ENCODE data around the gene SORBS1.

SORBS1 gene

DNA sequence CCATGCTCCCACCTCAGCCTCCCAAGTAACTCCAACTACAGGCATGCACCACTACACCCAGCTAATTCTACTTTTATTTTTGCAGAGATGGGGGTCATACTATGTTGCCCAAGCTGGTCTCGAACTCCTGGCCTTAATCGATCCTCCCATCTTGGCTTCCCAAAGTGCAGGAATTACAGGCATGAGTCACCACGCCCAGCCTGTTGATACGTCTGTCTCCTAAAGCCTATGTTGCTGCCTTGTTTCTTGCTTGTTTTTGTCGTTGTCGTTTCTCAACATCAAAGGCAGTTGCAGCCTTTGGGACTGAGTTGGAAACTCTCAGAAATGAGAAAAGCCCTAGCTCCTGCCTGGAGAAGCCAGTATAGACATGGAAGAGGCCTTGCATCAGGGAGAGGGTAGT, 49.9 kb downstream of the SORBS1 start:
- DNase-seq: no peak

GRCh38 chr10:95509251-95509650, 51.9 kb downstream of the SORBS1 start:
- no peak for DNase-seq

DNA sequence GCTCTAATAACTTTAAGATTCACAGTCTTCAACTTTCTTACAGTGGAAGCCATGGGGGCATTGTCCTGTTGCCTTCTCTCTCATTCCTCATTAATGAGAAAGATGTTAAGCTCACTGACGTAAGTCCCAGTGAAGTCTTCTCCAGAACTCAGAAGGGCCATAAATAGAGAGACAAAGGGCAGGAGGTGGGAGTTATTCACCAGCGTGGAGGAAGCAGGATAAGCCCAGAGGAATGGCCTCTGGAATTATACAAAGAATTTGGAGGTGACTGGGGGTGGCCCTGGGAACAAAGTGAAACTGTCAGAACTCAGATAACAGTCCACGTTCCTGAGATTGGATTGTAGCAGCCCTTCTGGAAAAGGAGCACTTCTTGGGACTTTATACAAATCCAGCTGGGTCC, 52.4 kb downstream of the SORBS1 start:
- no peak for DNase-seq

- DNase-seq: no peak
These were observed 55.0 kb downstream of the SORBS1 start for GRCh38 chr10:95506056-95506737.

DNA sequence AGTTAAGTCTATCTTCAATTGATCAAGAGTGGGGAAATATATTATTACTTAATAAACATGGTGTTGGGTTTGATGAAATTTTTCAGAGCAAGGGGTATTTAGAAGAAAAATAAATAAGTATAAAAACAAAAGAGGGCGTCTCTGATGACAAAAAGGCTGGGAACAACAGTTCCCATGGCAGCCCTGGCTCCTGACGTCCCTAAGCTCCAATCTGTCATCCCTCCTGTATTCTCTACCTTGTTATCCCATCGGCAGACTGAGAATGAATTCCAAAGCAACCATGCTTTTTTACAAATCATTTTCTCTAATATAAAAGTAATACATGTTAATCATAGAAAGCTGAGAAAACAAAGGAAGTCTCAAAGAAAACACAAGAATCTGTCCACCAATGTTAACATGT, 55.5 kb downstream of the SORBS1 start:
- no peak for DNase-seq

GRCh38 chr10:95505084-95505610, 56.0 kb downstream of the SORBS1 start:
- no peak for DNase-seq

DNA sequence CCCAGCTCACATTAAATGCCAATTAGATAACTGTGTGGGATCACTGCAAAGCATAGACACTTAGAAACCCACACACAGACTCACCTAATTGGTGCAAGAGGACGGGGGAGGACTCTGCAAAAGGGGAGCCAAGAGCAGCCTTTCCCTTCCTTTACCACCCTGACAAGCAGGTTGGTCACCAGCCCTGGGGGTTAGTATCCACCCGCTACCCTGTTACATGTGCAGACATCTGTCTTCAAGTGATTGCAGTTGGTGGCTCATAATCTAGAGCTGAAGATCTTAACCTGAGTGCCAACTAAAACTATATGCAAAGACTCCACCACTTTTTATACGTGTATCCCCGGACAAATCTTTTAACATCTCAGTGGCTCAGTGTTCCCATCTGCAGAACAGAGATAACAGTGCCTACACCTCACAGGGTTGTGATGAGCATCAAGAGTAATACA, 56.9 kb downstream of the SORBS1 start:
- DNase-seq: no peak

DNA sequence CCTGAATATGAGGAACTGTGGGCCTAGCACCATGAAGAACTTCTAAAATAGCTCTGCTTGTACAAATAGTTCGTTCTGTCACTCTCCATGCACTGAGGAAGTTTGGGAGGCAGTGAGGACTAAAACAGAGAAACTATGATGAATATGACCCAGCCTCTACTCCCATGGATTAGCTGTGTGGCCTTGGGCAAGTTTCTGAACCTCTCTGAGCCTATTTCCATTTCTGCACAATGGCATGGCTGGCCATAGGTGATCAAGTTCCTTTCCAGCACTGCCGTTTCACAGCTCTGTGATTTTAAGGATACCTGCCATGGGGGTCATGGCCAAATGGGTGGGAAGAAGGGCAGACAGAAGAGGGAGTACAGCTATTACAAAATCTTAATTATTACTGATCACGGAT, 57.6 kb downstream of the SORBS1 start:
- no peak for DNase-seq

DNA sequence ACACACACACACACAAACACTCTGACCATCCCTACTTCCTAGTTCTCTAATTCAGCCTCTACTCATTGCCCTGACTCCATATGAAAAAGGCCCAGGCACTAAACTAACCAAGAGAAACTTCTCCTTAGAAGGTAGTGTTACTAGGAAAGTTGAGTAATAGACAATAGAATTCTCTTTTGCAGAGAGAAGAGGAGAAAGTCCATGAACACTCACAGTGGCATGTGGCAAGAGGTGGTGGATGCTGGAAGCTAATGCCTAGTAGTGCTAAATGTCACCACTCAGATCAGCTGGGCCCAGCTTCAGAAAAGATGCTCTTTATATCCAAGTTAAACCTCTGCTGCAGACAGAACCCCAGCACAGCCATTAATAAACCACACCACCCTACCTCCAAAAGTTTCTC, 58.2 kb downstream of the SORBS1 start:
- DNase-seq: no peak

- no peak for DNase-seq
These were observed 58.8 kb downstream of the SORBS1 start for GRCh38 chr10:95502377-95502776.

DNA sequence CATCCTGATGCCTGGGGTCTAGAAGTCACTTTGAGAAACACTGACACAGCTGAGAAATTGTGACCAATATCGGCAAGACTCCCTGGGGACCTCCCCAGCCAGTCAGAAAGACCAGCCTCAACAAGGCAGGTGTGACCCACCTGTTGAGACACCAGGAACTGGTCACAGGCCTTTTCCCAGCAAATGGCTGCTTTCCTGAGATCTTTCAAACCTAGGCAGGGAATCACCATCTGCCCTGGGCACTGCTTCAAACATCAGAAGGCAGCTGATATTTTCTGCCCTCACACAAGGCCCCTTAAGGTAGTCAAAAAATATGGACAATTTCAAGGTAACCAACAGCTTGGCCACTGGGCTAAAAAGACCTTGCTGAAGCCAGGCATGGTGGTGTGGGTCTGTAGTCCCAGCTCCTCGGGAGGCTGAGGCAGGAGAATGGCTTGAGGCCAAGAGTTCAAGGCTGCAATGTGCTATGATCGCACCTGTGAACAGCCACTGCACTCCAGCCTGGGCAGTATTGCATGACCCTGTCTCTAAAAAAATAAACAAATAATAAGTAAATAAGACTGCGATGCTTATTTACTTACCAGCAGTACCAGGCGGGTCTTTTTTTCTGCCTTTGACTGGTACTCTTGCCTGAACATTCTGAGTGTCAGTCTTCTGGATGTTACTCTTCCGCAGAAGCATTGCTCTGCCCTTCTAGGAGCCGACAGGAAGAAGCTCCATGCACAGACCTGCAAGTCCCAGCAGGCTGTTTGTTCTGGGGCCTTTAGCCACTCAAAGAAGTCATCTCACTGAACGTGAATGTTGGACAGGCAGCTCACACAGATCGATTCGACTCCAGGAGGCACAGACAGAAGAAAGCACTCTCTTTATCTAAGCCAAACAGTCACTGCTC, 59.7 kb downstream of the SORBS1 start:
- DNase-seq: no peak

- peak; percentile 48 for DNase-seq
These were observed 60.5 kb downstream of the SORBS1 start for GRCh38 chr10:95500649-95501048.

- no peak for DNase-seq
These were observed 61.1 kb downstream of the SORBS1 start for GRCh38 chr10:95500097-95500496.

DNA sequence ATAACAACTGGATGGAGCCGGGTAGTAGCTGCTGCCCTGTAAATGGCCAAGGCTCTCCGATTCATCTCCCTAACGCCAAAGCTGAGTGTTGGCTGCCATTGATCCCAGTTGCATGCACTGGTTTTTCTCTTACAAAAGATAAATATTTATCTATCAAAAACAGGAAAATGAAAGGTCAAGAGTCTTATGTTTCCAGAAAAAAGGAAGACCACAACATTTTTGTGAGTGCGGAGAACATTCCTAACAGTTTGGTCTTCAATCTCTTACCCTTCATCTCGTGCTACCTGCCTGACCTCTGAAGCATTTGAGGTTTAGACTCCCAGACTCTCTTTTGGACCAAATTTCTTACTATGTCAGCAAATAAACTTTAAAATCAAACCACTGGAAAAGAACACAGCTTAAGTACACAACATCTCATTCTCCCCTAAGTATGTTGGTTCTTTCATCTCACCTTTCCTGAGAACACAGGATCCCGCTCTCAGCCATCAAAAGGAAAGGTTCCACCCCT, 61.6 kb downstream of the SORBS1 start:
- DNase-seq: no peak

GRCh38 chr10:95496951-95497350, 64.2 kb downstream of the SORBS1 start:
- no peak for DNase-seq

GRCh38 chr10:95496246-95496911, 64.8 kb downstream of the SORBS1 start:
- no peak for DNase-seq

DNA sequence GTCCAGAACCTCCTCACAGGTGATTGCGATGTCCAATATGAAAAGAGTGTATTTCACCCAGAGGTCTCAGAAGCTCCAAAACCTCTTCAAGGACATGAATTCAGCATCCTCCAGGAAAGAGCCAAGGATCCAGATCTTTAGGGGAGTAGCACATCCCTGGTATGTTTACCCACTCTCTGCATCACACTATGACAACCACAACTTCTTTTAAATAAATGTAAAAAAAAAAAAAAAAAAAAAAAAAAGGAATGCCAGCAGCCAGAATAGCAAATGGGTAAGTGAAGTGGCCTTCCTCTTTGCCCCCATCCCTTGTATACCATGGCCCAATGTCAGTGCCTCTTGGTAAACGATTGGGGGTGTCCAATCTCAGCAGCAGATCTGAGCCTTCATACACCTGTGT, 67.3 kb downstream of the SORBS1 start:
- DNase-seq: no peak

DNA sequence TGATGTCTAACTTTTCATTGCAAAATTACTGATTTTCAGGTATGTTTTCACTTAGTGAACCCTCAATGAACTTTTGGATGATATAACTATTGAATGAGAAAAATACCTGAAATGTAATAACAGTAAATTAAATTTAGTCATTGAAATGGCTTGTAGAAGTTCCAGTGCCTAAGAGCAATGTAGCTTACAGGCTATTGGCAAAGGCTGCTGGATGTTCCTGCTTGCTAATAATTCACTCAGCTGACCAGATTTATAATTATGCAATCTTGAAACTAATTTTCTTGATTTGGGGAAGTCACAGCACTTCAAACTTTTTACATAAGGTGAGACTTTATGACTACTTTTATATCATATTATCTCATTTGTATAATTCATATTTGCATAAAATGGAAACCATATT, 73.2 kb downstream of the SORBS1 start:
- no peak for DNase-seq

DNA sequence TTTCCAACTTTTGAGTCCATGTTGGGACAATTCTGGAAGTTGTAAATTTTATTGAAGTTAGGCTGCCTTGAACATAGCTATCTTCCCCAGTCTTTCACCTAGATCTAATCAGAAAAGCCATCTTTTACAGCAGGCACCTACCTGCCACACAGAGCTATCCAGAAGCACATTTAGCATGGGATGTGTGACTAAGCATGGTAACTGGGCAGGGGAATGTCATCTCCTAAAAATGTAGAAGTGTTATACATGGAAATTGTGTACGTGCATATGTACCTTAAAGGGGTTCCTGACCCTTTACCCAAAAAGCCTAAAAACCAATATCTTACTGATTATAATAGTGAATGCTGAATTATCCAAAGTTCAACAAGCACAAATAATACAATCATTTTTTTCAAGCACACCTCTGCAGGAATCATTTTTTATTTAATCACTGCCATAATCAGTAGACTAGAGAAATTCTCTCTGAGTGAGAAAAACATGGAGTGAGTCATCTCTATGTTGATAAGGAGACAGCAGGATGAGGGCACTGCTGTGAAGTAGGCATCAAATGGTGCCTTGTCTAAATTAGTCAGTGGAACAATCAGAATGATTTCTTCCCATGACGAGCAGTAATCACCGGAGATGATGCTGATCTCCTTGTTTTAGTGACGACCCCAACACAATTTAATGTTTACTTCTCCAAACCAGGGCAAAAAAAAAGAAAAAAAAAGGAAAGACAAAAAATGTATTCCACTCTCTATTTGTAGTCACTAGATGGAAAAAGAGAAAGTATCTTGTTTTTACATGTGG, 75.9 kb downstream of the SORBS1 start:
- DNase-seq: peak; percentile 52

GRCh38 chr10:95482501-95483233, 78.5 kb downstream of the SORBS1 start:
- no peak for DNase-seq

DNA sequence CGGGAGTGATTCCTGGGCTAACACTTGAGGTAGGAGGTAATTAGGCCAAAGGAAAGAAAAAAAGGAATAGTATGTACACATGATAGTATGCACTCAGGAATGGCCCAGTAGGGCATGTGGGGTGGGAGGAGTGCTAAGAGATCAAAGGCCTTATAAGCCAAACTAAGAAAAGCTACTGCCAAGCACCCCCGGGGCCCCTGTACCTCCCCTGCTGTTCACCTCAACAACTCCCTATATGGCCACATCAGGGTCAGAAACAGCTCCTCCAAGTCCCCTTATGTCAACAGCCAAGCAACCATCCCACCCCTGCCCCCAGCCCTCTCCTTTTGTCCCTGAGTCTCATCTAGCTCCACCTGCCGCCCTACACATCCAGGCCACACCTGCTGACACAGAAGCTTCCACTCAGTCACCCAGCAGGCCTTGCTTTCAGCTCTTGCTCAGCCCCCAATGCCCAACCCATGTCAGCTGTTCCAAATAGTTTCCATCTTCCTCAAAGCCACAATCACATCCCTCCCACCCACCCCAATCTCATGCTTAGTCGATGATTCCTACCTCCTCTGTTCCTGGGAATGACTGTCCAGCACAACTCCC, 80.2 kb downstream of the SORBS1 start:
- no peak for DNase-seq
